ENCODE data around the gene JARID2. TPM values are rescaled to one million over a fixed set of nuclear protein-coding genes. Genes with fewer than 3 reads are reported as not detected.

The JARID2 gene
- polyA plus RNA-seq, 1 of the 3 experiments (the other 2 are of a cell fraction): 3.4 TPM

DNA sequence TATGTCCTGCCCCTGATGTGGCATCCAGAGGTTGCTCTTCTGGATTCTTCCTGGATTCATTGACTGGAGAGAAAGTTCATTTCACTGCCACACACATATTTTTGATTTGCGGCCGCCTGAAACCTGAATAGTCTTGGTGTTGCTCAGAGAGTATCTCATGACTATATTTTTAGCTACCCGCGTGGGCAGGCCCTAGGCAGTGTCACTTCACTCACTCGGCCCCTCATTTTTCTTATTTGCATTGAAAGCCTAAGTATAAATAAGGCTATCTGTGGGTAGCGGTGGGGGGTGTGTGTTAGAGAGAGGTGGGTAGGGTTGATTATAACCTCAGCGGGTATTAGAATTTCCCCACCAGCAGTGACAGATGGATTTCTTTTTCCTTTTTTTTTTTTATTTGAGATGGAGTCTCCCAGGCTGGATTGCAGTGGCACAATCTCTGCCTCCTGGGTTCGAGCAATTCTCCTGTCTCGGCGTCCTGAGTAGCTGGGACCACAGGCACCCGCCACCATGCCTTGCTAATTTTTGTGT lies 113.5 kb downstream of the JARID2 start:
- H3K36me3 ChIP-seq (replicated peaks in 1 of 2; ENCODE audit: control insufficient read depth in 1 of 2, insufficient read depth in 2 of 2, low read length in 1 of 2): no peaks in the 10 kb centered on the region
- peaks cover 4% of the 10 kb centered on the region for H3F3A ChIP-seq (replicated peaks; ENCODE audit: insufficient read depth)
- peaks cover 7% of the 10 kb centered on the region for H3K79me2 ChIP-seq (ENCODE audit: insufficient read depth)
- no peak overlapping the region for H3K4me3 ChIP-seq (ENCODE audit: low read depth in 2 of 2, low read length in 1 of 2)
- H2AFZ ChIP-seq (ENCODE audit: low read depth): no peak overlapping the region
- no peaks in the 10 kb centered on the region for H3K27me3 ChIP-seq (ENCODE audit: insufficient read depth)
- ChIA-PET POLR2A (no interaction called here), CTCF (interaction anchor here (0.9 to 2.4 kb wide), 2 partner anchors 11 to 81 kb away, joined by 3 to 6 read pairs; no protein-coding TSS in a partner anchor)
- H3K4me2 ChIP-seq: no peak overlapping the region
- H3K9me3 ChIP-seq: no peaks in the 10 kb centered on the region
- WGBS (ENCODE audit: low lambda C conversion rate): 93% methylated on average over 11 of the region's 11 CpGs
- H3K9ac ChIP-seq: no peak overlapping the region
- peaks cover 4% of the 10 kb centered on the region for H4K20me1 ChIP-seq (ENCODE audit: insufficient read depth)
- peaks cover 4 to 17% of the 10 kb centered on the region in 2 experiments; a peak in 3 of 4 replicates for H3K4me1 ChIP-seq (ENCODE audit: control insufficient read depth in 1 of 2, insufficient read depth in 2 of 2, low read depth in 1 of 2, low read length in 1 of 2)
- H3K9me2 ChIP-seq: no peaks in the 10 kb centered on the region
- H3K27ac ChIP-seq (ENCODE audit: low read depth in 2 of 2, low read length in 1 of 2): no peak overlapping the region
- no peak for DNase-seq
- no peak for TF ChIP-seq TCF12 (IDR thresholded peaks at IDR 0.05)
- TF ChIP-seq FOXJ3 (CRISPR knock-in tag; IDR thresholded peaks at IDR 0.05): no peak
- no peak for TF ChIP-seq NFIC (IDR thresholded peaks at IDR 0.05; ENCODE audit: borderline replicate concordance)
- TF ChIP-seq CHD2 (IDR thresholded peaks at IDR 0.05; ENCODE audit: low read length, partially characterized antibody): no peak
- TF ChIP-seq MXI1 (IDR thresholded peaks at IDR 0.05; ENCODE audit: low read depth, low read length): no peak
- TF ChIP-seq SMC3 (IDR thresholded peaks at IDR 0.05; ENCODE audit: low read depth, low read length): no peak
- no peak for TF ChIP-seq EP300 (IDR thresholded peaks at IDR 0.05; ENCODE audit: borderline replicate concordance in 1 of 2, low read depth in 1 of 2, low read length in 1 of 2)
- no peak for TF ChIP-seq FOSL2 (IDR thresholded peaks at IDR 0.05; ENCODE audit: borderline replicate concordance, low read depth)
- no peak for TF ChIP-seq TEAD4 (IDR thresholded peaks at IDR 0.05; ENCODE audit: borderline replicate concordance, insufficient read depth)
- TF ChIP-seq, protein P1, sequence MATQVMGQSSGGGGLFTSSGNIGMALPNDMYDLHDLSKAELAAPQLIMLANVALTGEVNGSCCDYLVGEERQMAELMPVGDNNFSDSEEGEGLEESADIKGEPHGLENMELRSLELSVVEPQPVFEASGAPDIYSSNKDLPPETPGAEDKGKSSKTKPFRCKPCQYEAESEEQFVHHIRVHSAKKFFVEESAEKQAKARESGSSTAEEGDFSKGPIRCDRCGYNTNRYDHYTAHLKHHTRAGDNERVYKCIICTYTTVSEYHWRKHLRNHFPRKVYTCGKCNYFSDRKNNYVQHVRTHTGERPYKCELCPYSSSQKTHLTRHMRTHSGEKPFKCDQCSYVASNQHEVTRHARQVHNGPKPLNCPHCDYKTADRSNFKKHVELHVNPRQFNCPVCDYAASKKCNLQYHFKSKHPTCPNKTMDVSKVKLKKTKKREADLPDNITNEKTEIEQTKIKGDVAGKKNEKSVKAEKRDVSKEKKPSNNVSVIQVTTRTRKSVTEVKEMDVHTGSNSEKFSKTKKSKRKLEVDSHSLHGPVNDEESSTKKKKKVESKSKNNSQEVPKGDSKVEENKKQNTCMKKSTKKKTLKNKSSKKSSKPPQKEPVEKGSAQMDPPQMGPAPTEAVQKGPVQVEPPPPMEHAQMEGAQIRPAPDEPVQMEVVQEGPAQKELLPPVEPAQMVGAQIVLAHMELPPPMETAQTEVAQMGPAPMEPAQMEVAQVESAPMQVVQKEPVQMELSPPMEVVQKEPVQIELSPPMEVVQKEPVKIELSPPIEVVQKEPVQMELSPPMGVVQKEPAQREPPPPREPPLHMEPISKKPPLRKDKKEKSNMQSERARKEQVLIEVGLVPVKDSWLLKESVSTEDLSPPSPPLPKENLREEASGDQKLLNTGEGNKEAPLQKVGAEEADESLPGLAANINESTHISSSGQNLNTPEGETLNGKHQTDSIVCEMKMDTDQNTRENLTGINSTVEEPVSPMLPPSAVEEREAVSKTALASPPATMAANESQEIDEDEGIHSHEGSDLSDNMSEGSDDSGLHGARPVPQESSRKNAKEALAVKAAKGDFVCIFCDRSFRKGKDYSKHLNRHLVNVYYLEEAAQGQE (IDR thresholded peaks at IDR 0.05; ENCODE audit: low read depth, low read length): no peak
- no peak for TF ChIP-seq GATA2 (CRISPR knock-in tag; IDR thresholded peaks at IDR 0.05)
- TF ChIP-seq ELF1 (IDR thresholded peaks at IDR 0.05): no peak
- TF ChIP-seq ZBTB33 (IDR thresholded peaks at IDR 0.05; ENCODE audit: borderline replicate concordance, low read depth): no peak
- TF ChIP-seq, protein P2, sequence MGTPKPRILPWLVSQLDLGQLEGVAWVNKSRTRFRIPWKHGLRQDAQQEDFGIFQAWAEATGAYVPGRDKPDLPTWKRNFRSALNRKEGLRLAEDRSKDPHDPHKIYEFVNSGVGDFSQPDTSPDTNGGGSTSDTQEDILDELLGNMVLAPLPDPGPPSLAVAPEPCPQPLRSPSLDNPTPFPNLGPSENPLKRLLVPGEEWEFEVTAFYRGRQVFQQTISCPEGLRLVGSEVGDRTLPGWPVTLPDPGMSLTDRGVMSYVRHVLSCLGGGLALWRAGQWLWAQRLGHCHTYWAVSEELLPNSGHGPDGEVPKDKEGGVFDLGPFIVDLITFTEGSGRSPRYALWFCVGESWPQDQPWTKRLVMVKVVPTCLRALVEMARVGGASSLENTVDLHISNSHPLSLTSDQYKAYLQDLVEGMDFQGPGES (IDR thresholded peaks at IDR 0.05; ENCODE audit: low read depth, low read length): no peak

Measured in SK-N-SH (cell line).